ENCODE results near the gene CNTN1. TPM values are rescaled to one million over a fixed set of nuclear protein-coding genes. Genes with fewer than 3 reads are reported as not detected.

CNTN1 gene
- total and polyA plus RNA-seq, 2 of the 8 experiments (the other 6 are each of a cell fraction or from before 2014, with no cell fraction given): 7.2 to 21.8 TPM

GRCh38 chr12:41032386-41032785 is 340.1 kb downstream of the CNTN1 start:
- Histone ChIP-seq H3K18ac (ENCODE audit: extremely low read depth, low read length) (no peak overlapping the region), H2BK12ac (ENCODE audit: low read depth, low read length) (no peak overlapping the region), H3K36me3 (ENCODE audit: control insufficient read depth in 2 of 4, insufficient read depth in 4 of 4, low read length in 3 of 4) (no peaks in the 10 kb centered on the region), H3K4me1 (replicated peaks in 1 of 4; ENCODE audit: control insufficient read depth in 3 of 4, insufficient read depth in 4 of 4, low read length in 3 of 4) (no peaks in the 10 kb centered on the region), H4K20me1 (replicated peaks in 1 of 2; ENCODE audit: control insufficient read depth in 1 of 2, insufficient read depth in 2 of 2, low read length in 2 of 2) (no peaks in the 10 kb centered on the region), H3K79me1 (ENCODE audit: low read depth, low read length) (no peaks in the 10 kb centered on the region), H3K27me3 (replicated peaks in 1 of 4; ENCODE audit: control insufficient read depth in 3 of 4, extremely low read depth in 1 of 4, insufficient read depth in 3 of 4, low read length in 3 of 4) (no peaks in the 10 kb centered on the region), H2AFZ (ENCODE audit: low read length) (no peak overlapping the region), H4K8ac (ENCODE audit: extremely low read depth, insufficient read depth, low read length) (no peak overlapping the region), H3K23ac (ENCODE audit: insufficient read length) (no peak overlapping the region), H3K79me2 (ENCODE audit: control insufficient read depth in 1 of 2, insufficient read depth in 2 of 2, low read length in 2 of 2) (no peaks in the 10 kb centered on the region), H3K56ac (replicated peaks; ENCODE audit: insufficient read length, low read depth, low read length) (no peak overlapping the region), H3K27ac (ENCODE audit: low read depth, low read length) (no peak overlapping the region), H3K4me2 (ENCODE audit: insufficient read depth in 1 of 2, low read depth in 2 of 2, low read length in 2 of 2) (no peak overlapping the region), H3K23me2 (ENCODE audit: low read depth, low read length) (no peaks in the 10 kb centered on the region), H3K9ac (replicated peaks in 1 of 4; ENCODE audit: extremely low read depth in 1 of 4, low read depth in 3 of 4, low read length in 3 of 4) (no peak overlapping the region), H2BK20ac (ENCODE audit: low read length) (no peak overlapping the region), H3K14ac (ENCODE audit: insufficient read length) (no peak overlapping the region), H4K5ac (ENCODE audit: insufficient read length, low read depth, low read length) (no peak overlapping the region), H3K4ac (replicated peaks; ENCODE audit: insufficient read length, low read depth, low read length) (no peak overlapping the region), H3K4me3 (ENCODE audit: extremely low read depth in 1 of 4, insufficient read depth in 2 of 4, low read depth in 3 of 4, low read length in 4 of 4) (no peak overlapping the region), H2BK120ac (replicated peaks; ENCODE audit: low read depth, low read length) (no peak overlapping the region), H3K9me3 (ENCODE audit: insufficient read depth in 2 of 2, low read depth in 1 of 2, low read length in 1 of 2) (no peaks in the 10 kb centered on the region), H2BK5ac (ENCODE audit: low read depth, low read length) (no peak overlapping the region), H2AK5ac (ENCODE audit: low read depth, low read length) (no peak overlapping the region), H2BK15ac (ENCODE audit: low read length) (no peak overlapping the region), H4K91ac (replicated peaks; ENCODE audit: insufficient read length, low read length) (no peak overlapping the region)
- CTCF ChIA-PET (ENCODE audit: partially characterized antibody): no interaction called here
- DNase-seq (ENCODE audit: low read depth in 1 of 2, low spot score in 2 of 2) (no peak), FAIRE-seq (no peak)
- POLR2A ChIA-PET (ENCODE audit: partially characterized antibody): no interaction called here
- TF ChIP-seq CBX8 (IDR thresholded peaks at IDR 0.05; ENCODE audit: borderline replicate concordance, low read depth, low read length) (no peak), EP300 (IDR thresholded peaks at IDR 0.05; ENCODE audit: borderline replicate concordance in 1 of 2, low read depth in 2 of 2, low read length in 2 of 2) (no peak), HDAC2 (IDR thresholded peaks at IDR 0.05; ENCODE audit: borderline replicate concordance in 1 of 2, low read depth in 2 of 2, low read length in 2 of 2) (no peak), SP2 (IDR thresholded peaks at IDR 0.05; ENCODE audit: low read length) (no peak), RNF2 (IDR thresholded peaks at IDR 0.05; ENCODE audit: borderline replicate concordance, low read depth, low read length, missing control alignments, poor library complexity, severe bottlenecking) (no peak), CEBPB (IDR thresholded peaks at IDR 0.05; ENCODE audit: low read depth, low read length) (no peak), KDM4A (IDR thresholded peaks at IDR 0.05; ENCODE audit: low read depth, low read length, severe bottlenecking) (no peak), KDM5A (IDR thresholded peaks at IDR 0.05; ENCODE audit: low read length) (no peak), PHF8 (conservative IDR thresholded peaks at IDR 0.05; ENCODE audit: low read depth, low read length) (no peak), JUND (IDR thresholded peaks at IDR 0.05; ENCODE audit: low read length) (no peak), NANOG (IDR thresholded peaks at IDR 0.05; ENCODE audit: insufficient read depth, low read depth, low read length, poor library complexity, severe bottlenecking) (no peak), GTF2F1 (IDR thresholded peaks at IDR 0.05; ENCODE audit: borderline replicate concordance, low read depth, low read length) (no peak), NRF1 (IDR thresholded peaks at IDR 0.05; ENCODE audit: low read depth, low read length) (no peak), TEAD4 (IDR thresholded peaks at IDR 0.05; ENCODE audit: low read depth, low read length) (no peak), POLR2AphosphoS5 (IDR thresholded peaks at IDR 0.05; ENCODE audit: low read depth, low read length) (no peak), ZNF274 (IDR thresholded peaks at IDR 0.05; ENCODE audit: borderline replicate concordance, extremely low read depth, low read length) (no peak)

Data from H1 (cell line).